Subcutaneous abdominal adipose tissue (tissue), 5 donors: ENCODE results near the gene ATG14.
"Not testable (repeated sequence)": the region's sequence is repeated elsewhere in the genome, so short reads cannot be mapped to it uniquely, and the experiment has no call there.

ENCODE experiments used
- H3K27ac ChIP-seq: one replicate; pipeline ENCODE4 v1.7.0; 2013; ENCODE audit warnings: low read depth, mild to moderate bottlenecking, inconsistent platforms, low read length, moderate library complexity
- H3K27me3 ChIP-seq, 5 donors: one replicate each; pipeline ENCODE4 v1.7.0; 2013; ENCODE audit warnings: low read length in 5 of 5, inconsistent platforms in 1 of 5; ENCODE audit not compliant: control insufficient read depth in 5 of 5, insufficient read depth in 4 of 5
- H3K36me3 ChIP-seq, 5 donors: one replicate each; pipeline ENCODE4 v1.7.0; 2013; ENCODE audit warnings: low read length in 5 of 5; ENCODE audit not compliant: control insufficient read depth in 5 of 5, insufficient read depth in 5 of 5
- H3K4me1 ChIP-seq, 5 donors: one replicate each; pipeline ENCODE4 v1.7.0; 2013; ENCODE audit warnings: low read length in 5 of 5, mild to moderate bottlenecking in 3 of 5, moderate library complexity in 1 of 5; ENCODE audit not compliant: control insufficient read depth in 5 of 5, insufficient read depth in 5 of 5
- H3K4me3 ChIP-seq, 5 donors: one replicate each; pipeline ENCODE4 v1.7.0; 2013; ENCODE audit warnings: low read length in 5 of 5, low read depth in 1 of 5
- H3K9ac ChIP-seq, 5 donors: one replicate each; pipeline ENCODE4 v1.7.0; 2013; ENCODE audit warnings: low read length in 5 of 5, mild to moderate bottlenecking in 4 of 5, moderate library complexity in 3 of 5
- H3K9me3 ChIP-seq, 5 donors: one replicate each; pipeline ENCODE4 v1.7.0; 2013; ENCODE audit warnings: low read length in 5 of 5; ENCODE audit not compliant: control insufficient read depth in 5 of 5
- donor health status: healthy.
- donor health status: healthy.
- donor health status: healthy.
- donor health status: healthy.
- donor health status: healthy.

ATG14 gene

DNA sequence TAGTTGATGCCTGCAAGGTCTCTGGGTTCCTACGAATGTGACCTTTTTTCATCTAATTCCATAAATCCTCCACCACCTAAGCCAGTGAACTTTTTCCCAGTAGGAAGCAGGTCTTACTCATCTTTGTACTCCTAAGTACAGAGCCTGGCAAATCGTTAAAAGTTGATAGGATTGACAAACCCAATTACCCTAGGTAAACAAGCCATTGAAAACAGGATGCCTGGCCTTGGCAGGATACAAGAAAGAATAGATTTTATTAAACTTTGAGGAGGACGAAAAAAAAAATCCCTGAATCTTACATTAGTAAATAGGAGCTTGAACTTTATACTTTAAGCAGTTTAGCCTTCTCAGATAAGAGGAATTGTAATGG, 23.2 kb upstream of the ATG14 start:
- no peaks in the 10 kb centered on the region for H3K36me3 ChIP-seq
- no peak overlapping the region for H3K9ac ChIP-seq
- no peaks in the 10 kb centered on the region for H3K9me3 ChIP-seq
- H3K4me1 ChIP-seq = peaks cover 0 to 3% (median 0%) of the 10 kb centered on the region in 5 donors
- peaks cover 0 to 6% (median 3%) of the 10 kb centered on the region in 5 donors for H3K27me3 ChIP-seq
- no peak overlapping the region for H3K27ac ChIP-seq
- no peak overlapping the region for H3K4me3 ChIP-seq

DNA sequence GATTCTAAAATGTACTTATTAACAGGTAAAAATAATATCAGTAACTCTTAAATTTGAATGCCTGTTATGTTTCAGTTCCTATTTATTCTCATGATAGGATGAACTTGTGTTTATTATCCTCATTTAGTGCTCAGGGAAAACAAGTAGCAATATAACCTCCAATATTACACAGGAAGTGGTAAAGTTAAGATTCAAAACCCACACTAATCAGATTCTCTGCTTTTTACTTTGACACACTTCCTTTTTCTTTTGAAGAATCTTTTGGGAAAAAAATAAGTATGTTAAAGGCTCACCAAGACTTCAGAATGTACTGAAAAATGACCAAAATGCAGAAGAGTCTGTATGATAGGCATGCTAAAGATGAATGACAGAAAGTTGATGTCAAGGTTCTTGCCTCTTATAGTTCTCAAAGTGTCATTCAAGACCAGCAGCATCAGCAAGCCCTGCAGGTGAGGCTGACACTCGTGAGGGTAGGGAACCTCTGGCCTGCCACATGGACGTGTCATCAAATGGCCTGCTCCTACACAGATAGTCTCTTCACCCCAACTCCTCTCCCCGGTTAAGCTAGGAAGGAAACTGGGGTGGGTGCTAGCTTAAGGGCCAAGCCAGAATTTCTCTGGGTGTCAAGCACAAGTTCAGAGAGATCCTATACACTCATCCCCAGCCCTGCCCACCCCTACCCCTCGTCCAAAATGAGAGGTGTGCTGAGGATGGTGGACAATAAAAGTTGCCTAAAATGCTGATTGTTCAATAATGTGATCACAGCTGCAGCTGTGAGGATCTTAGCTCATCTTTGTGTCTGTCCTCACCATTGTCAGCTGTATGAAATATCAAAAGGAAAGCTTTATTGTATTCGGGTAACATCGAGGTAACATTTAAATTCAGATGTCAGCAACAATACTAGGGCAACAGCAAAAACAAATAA, 22.5 kb upstream of the ATG14 start:
- Histone ChIP-seq H3K36me3 (no peaks in the 10 kb centered on the region), H3K27ac (no peak overlapping the region), H3K9ac (no peak overlapping the region), H3K9me3 (no peaks in the 10 kb centered on the region), H3K27me3 (peaks cover 0 to 6% (median 3%) of the 10 kb centered on the region in 5 donors), H3K4me1 (peaks cover 0 to 3% (median 0%) of the 10 kb centered on the region in 5 donors), H3K4me3 (no peak overlapping the region)

GRCh38 chr14:55432628-55433027, 21.0 kb upstream of the ATG14 start:
- Histone ChIP-seq H3K4me3 (no peak overlapping the region), H3K27ac (no peak overlapping the region), H3K36me3 (no peaks in the 10 kb centered on the region), H3K27me3 (peaks cover 0 to 4% (median 0%) of the 10 kb centered on the region in 5 donors), H3K9ac (no peak overlapping the region), H3K4me1 (peaks cover 0 to 3% (median 0%) of the 10 kb centered on the region in 5 donors), H3K9me3 (no peaks in the 10 kb centered on the region)

- Histone ChIP-seq H3K36me3 (no peaks in the 10 kb centered on the region), H3K27ac (no peak overlapping the region), H3K9me3 (no peaks in the 10 kb centered on the region)
These were observed 18.5 kb upstream of the ATG14 start for GRCh38 chr14:55430024-55430690.

GRCh38 chr14:55427439-55427838, 15.8 kb upstream of the ATG14 start:
- no peaks in the 10 kb centered on the region for H3K4me1 ChIP-seq
- H3K9me3 ChIP-seq = no peaks in the 10 kb centered on the region
- H3K36me3 ChIP-seq = no peaks in the 10 kb centered on the region

More at GRCh38 chr14:55430024-55430690, 18.5 kb upstream of the ATG14 start:
- no peak overlapping the region for H3K9ac ChIP-seq
- peaks cover 0 to 3% (median 0%) of the 10 kb centered on the region in 5 donors for H3K4me1 ChIP-seq
- no peak overlapping the region for H3K4me3 ChIP-seq
- peaks cover 0 to 2% (median 0%) of the 10 kb centered on the region in 5 donors for H3K27me3 ChIP-seq

DNA sequence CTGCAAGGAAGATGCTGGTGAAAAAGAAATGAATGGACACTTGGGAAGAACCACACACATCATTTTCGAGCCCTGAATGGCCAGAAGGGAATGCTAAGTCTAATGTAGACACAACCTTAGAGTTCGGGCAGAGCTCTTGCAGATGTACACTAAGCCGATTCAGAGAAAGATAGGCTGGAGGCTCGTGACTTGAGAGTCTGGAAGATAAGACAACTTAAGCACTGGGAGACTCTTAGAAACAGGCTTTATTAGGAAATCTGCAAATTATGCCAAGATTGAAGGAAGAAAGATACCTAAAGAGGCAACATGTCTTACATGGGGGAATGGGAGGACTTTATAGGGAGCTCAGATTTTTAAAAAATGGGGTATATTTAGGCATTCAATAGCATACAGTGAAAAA, 15.3 kb upstream of the ATG14 start:
- H3K27me3 ChIP-seq = peaks cover 0 to 2% (median 0%) of the 10 kb centered on the region in 5 donors
- H3K9ac ChIP-seq = no peak overlapping the region
- H3K27ac ChIP-seq = no peak overlapping the region
- H3K4me1 ChIP-seq = no peaks in the 10 kb centered on the region
- H3K4me3 ChIP-seq = no peak overlapping the region
- H3K36me3 ChIP-seq = no peaks in the 10 kb centered on the region
- H3K9me3 ChIP-seq = no peaks in the 10 kb centered on the region

More at GRCh38 chr14:55427439-55427838, 15.8 kb upstream of the ATG14 start:
- peaks cover 0 to 2% (median 0%) of the 10 kb centered on the region in 5 donors for H3K27me3 ChIP-seq
- no peak overlapping the region for H3K9ac ChIP-seq
- no peak overlapping the region for H3K4me3 ChIP-seq
- H3K27ac ChIP-seq = no peak overlapping the region

GRCh38 chr14:55425091-55425490, 13.5 kb upstream of the ATG14 start:
- Histone ChIP-seq H3K9me3 (no peaks in the 10 kb centered on the region), H3K27me3 (peaks cover 0 to 2% (median 0%) of the 10 kb centered on the region in 5 donors), H3K4me3 (no peak overlapping the region), H3K36me3 (no peaks in the 10 kb centered on the region), H3K4me1 (no peaks in the 10 kb centered on the region), H3K27ac (no peak overlapping the region), H3K9ac (no peak overlapping the region)

DNA sequence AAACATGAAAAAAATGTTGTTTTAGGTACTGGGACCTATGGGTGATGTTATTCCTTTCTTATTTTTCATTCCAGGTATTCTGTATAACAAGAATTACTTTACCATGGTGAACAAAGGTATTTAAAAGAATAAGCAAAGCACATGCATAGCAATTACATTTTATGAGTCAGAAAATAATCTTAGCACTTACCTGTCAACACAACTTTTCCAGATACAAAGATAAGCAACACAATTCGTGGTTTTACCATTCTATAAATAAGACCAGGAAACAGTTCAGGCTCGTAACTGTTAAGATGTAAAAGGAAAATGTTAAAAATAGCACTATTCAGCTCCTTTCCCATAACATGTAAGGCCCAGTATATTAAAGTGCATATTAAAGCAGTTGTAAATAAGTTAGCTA, 12.3 kb upstream of the ATG14 start:
- H3K9me3 ChIP-seq = no peaks in the 10 kb centered on the region
- H3K27me3 ChIP-seq = peaks cover 0 to 2% (median 0%) of the 10 kb centered on the region in 5 donors
- H3K27ac ChIP-seq = no peak overlapping the region
- no peak overlapping the region for H3K9ac ChIP-seq
- H3K4me3 ChIP-seq = no peak overlapping the region
- no peaks in the 10 kb centered on the region for H3K36me3 ChIP-seq
- H3K4me1 ChIP-seq = peaks cover 0 to under 1% (median 0%) of the 10 kb centered on the region in 5 donors

DNA sequence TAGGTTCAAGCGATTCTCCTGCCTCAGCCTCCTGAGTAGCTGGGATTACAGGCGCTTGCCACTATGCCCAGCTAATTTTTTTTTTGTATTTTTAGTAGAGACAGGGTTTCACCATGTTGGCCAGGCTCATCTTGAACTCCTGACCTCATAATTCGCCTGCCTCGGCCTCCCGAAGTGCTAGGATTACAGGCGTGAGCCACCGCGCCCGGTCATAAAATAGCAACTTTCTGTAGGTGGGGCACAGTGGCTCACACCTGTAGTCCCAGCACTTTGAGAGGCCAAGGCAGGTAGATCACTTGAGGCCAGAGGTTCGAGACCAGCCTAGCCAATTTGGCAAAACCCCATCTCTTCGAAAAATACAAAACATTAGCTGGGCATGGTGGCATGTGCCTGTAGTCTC, 10.7 kb upstream of the ATG14 start:
- H3K4me1 ChIP-seq = peaks cover 0 to 13% (median 0%) of the 10 kb centered on the region in 5 donors
- not testable (repeated sequence) for H3K36me3 ChIP-seq, H3K4me3 ChIP-seq, H3K27ac ChIP-seq, H3K9ac ChIP-seq, H3K27me3 ChIP-seq, H3K9me3 ChIP-seq

GRCh38 chr14:55419663-55420062, 8.0 kb upstream of the ATG14 start:
- Histone ChIP-seq H3K4me1 (peaks cover 0 to 13% (median 0%) of the 10 kb centered on the region in 5 donors), H3K27me3 (no peaks in the 10 kb centered on the region), H3K4me3 (no peak overlapping the region), H3K9me3 (no peaks in the 10 kb centered on the region), H3K36me3 (no peaks in the 10 kb centered on the region), H3K9ac (no peak overlapping the region), H3K27ac (no peak overlapping the region)
